ENCODE measurements around the gene RB1. TPM values are rescaled to one million over a fixed set of nuclear protein-coding genes. Genes with fewer than 3 reads are reported as not detected.
"Not testable (repeated sequence)": the region's sequence is repeated elsewhere in the genome, so short reads cannot be mapped to it uniquely, and the experiment has no call there.

RB1 gene
- total and polyA plus RNA-seq, 8 donors, result 9.3 to 53.6 (median 20.6) TPM

GRCh38 chr13:48320891-48321510, 17.4 kb downstream of the RB1 start:
- DNase-seq, result no peak
- H3K4me3 ChIP-seq, result peak overlapping the region; percentile 29 to 45 (median 39)

GRCh38 chr13:48322294-48322693, 18.7 kb downstream of the RB1 start:
- H3K27me3 ChIP-seq, result no peaks in the 10 kb centered on the region
- intact Hi-C loops (cut with DNase I; ENCODE audit: low total_unique reads), result no loop called here
- peaks cover 4 to 29% (median 23%) of the 10 kb centered on the region in 4 donors for H3K36me3 ChIP-seq
- no peak overlapping the region for H3K4me3 ChIP-seq
- no peak for TF ChIP-seq POLR2AphosphoS5 (IDR thresholded peaks at IDR 0.05)
- TF ChIP-seq POLR2A (IDR thresholded peaks at IDR 0.05), result no peak
- no peak for TF ChIP-seq EP300 (IDR thresholded peaks at IDR 0.05)
- TF ChIP-seq CTCF (IDR thresholded peaks at IDR 0.05), result no peak
- no peak for DNase-seq
- peaks cover 0 to 15% (median 0%) of the 10 kb centered on the region in 4 donors for H3K9me3 ChIP-seq
- no peak overlapping the region for H3K27ac ChIP-seq
- H3K4me1 ChIP-seq, result peaks cover 0 to 11% (median 3%) of the 10 kb centered on the region in 4 donors

More at GRCh38 chr13:48320891-48321510, 17.4 kb downstream of the RB1 start:
- peaks cover 0 to 11% (median 3%) of the 10 kb centered on the region in 4 donors for H3K4me1 ChIP-seq
- H3K9me3 ChIP-seq, result peaks cover 0 to 15% (median 0%) of the 10 kb centered on the region in 4 donors
- no peaks in the 10 kb centered on the region for H3K27me3 ChIP-seq
- no peak for TF ChIP-seq EP300 (IDR thresholded peaks at IDR 0.05)
- intact Hi-C loops (cut with DNase I; ENCODE audit: low total_unique reads), result no loop called here
- H3K27ac ChIP-seq, result no peak overlapping the region
- peaks cover 4 to 42% (median 30%) of the 10 kb centered on the region in 4 donors for H3K36me3 ChIP-seq
- WGBS, 5 donors, result 52 to 69% (median 54%) methylated on average over 35 of the region's 35 CpGs

- Histone ChIP-seq H3K27ac (no peak overlapping the region), H3K4me3 (no peak overlapping the region), H3K36me3 (peaks cover 0 to 4% (median 4%) of the 10 kb centered on the region in 4 donors), H3K27me3 (no peaks in the 10 kb centered on the region), H3K4me1 (peaks cover 0 to 6% (median 0%) of the 10 kb centered on the region in 4 donors), H3K9me3 (peaks cover 0 to 3% (median 3%) of the 10 kb centered on the region in 4 donors)
- WGBS, 5 donors, result 44 to 68% (median 51%) methylated on average over 1 of the region's 1 CpG
- no peak for TF ChIP-seq EP300 (IDR thresholded peaks at IDR 0.05)
- TF ChIP-seq POLR2A (IDR thresholded peaks at IDR 0.05), result no peak
- no peak for TF ChIP-seq CTCF (IDR thresholded peaks at IDR 0.05)
- no peak for TF ChIP-seq POLR2AphosphoS5 (IDR thresholded peaks at IDR 0.05)
- intact Hi-C loops (cut with DNase I; ENCODE audit: low total_unique reads), result no loop called here
- DNase-seq, result peak in 1 of 2 donors; percentile 23
Measured at GRCh38 chr13:48333976-48334375, 30.4 kb downstream of the RB1 start.

- no peak for TF ChIP-seq POLR2AphosphoS5 (IDR thresholded peaks at IDR 0.05)
- peak in 4 of 7 experiments; percentile 12 to 59 (median 48) for TF ChIP-seq CTCF (IDR thresholded peaks at IDR 0.05)
- TF ChIP-seq POLR2A (IDR thresholded peaks at IDR 0.05), result no peak
- no peak for TF ChIP-seq EP300 (IDR thresholded peaks at IDR 0.05)
- Histone ChIP-seq H3K27me3 (no peaks in the 10 kb centered on the region), H3K36me3 (peaks cover 0 to 11% (median 9%) of the 10 kb centered on the region in 4 donors), H3K4me1 (peaks cover 0 to 6% (median 0%) of the 10 kb centered on the region in 4 donors), H3K4me3 (no peak overlapping the region), H3K27ac (no peak overlapping the region), H3K9me3 (peaks cover 0 to 10% (median 8%) of the 10 kb centered on the region in 4 donors)
- intact Hi-C loops (cut with DNase I; ENCODE audit: low total_unique reads), result no loop called here
- WGBS, 5 donors, result 57 to 62% (median 59%) methylated on average over 4 of the region's 4 CpGs
- peak in 1 of 2 donors; percentile 64 for DNase-seq
Measured at GRCh38 chr13:48334534-48335127, 31.1 kb downstream of the RB1 start.

DNA sequence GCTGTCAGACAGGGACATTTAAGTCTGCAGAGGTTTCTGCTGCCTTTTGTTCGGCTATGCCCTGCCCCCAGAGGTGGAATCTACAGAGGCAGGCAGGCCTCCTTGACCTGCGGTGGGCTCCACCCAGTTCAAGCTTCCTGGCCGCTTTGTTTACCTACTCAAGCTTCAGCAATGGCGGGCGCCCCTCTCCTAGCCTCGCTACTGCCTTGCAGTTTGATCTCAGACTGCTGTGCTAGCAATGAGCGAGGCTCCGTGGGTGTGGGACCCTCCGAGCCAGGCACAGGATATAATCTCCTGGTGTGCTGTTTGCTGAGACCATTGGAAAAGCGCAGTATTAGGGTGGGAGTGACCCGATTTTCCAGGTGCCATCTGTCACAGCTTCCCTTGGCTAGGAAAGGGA, 35.6 kb downstream of the RB1 start:
- H3K4me3 ChIP-seq; H3K27me3 ChIP-seq; DNase-seq; H3K4me1 ChIP-seq; H3K27ac ChIP-seq; intact Hi-C loops (cut with DNase I; ENCODE audit: low total_unique reads): not testable (repeated sequence)
- Histone ChIP-seq H3K36me3 (peaks cover 0 to 16% (median 11%) of the 10 kb centered on the region in 4 donors), H3K9me3 (peaks cover 0 to 11% (median 9%) of the 10 kb centered on the region in 4 donors)
- 92 to 99% (median 98%) methylated on average over 11 of the region's 11 CpGs for WGBS, 5 donors
